HepG2 (cell line): ENCODE data around the gene NGEF. TPM values are rescaled to one million over a fixed set of nuclear protein-coding genes. Genes with fewer than 3 reads are reported as not detected.

Experiments
- ATAC-seq: fragments of 200-7000 bp; cut with Tn5 transposase; 3 replicates; pipeline ENCODE4 v1.9.1; 2020; ENCODE audit warnings: mild to moderate bottlenecking, moderate library complexity
- BruUV-seq: library from RNA; stranded (reverse); fragments of 400-500 nt; replicated peaks from 2 replicates; lab custom pipeline; 2021; lab: Mats Ljungman, UMichigan
- CTCF ChIA-PET: fragments of 300-600 bp; formaldehyde crosslinking; extraction: SDS; loops from one replicate; lab custom pipeline; 2021; ENCODE audit warnings: low total read pairs, inconsistent platforms, low intra/inter-chr PET ratio; lab: Yijun Ruan, JAX
- POLR2A ChIA-PET: fragments of 350-600 bp; sonication (Branson Sonifier 250); formaldehyde crosslinking; loops from one replicate; lab custom pipeline; 2020; ENCODE audit warnings: antibody characterized with exemption, inconsistent platforms; lab: Yijun Ruan, JAX
- DNase-seq: peaks from one replicate; pipeline ENCODE4 v3.0.0-alpha.2; 2015; ENCODE audit warnings: low spot score
- FAIRE-seq: peaks from 3 replicates; lab custom pipeline; 2011; peaks lifted over from hg19 to GRCh38; lab: Jason Lieb, UNC
- H2AFZ ChIP-seq: one replicate; pipeline ENCODE4 v1.6.1; 2011; ENCODE audit warnings: low read length, inconsistent platforms
- H3K27ac ChIP-seq: fragments of 300-600 bp; 3 replicates; pipeline ENCODE4 v1.8.0; 2011; ENCODE audit warnings: mixed run types, mild to moderate bottlenecking, mixed read lengths, low read length, inconsistent platforms; ENCODE audit not compliant: insufficient read depth; ENCODE audit errors: extremely low read length
- H3K27me3 ChIP-seq, 2 experiments: fragments of 200-600 bp in 1 of 2; 2 replicates in 1 of 2; 3 replicates in 1 of 2; pipeline versions ENCODE4 v1.6.0 to v1.8.0; 2011; ENCODE audit warnings: low read length in 2 of 2, mild to moderate bottlenecking in 2 of 2, moderate library complexity in 2 of 2, inconsistent platforms in 1 of 2; ENCODE audit not compliant: insufficient read depth in 2 of 2, control insufficient read depth in 1 of 2
- H3K36me3 ChIP-seq, 2 experiments: fragments of 200-600 bp in 1 of 2; replicated peaks in 1 of 2; 2 replicates in 1 of 2; 3 replicates in 1 of 2; pipeline versions ENCODE4 v1.5.1 to v1.8.0; 2011; ENCODE audit warnings: low read length in 2 of 2, inconsistent platforms in 1 of 2; ENCODE audit not compliant: insufficient read depth in 2 of 2, control insufficient read depth in 1 of 2
- H3K4me1 ChIP-seq: 2 replicates; pipeline ENCODE4 v1.5.1; 2012; ENCODE audit warnings: low read length, inconsistent platforms; ENCODE audit not compliant: insufficient read depth
- H3K4me2 ChIP-seq: 2 replicates; pipeline ENCODE4 v1.6.0; 2011; ENCODE audit warnings: low read depth, low read length, inconsistent platforms
- H3K4me3 ChIP-seq, 3 experiments: fragments of 200-600 bp in 1 of 3; sonication (generic), shearing (Covaris generic) in 1 of 3; replicated peaks in 1 of 3; 2 replicates each; pipeline ENCODE4 v1.5.1; 2011 to 2016; ENCODE audit warnings: low read length in 3 of 3, inconsistent platforms in 2 of 3, low read depth in 2 of 3, mild to moderate bottlenecking in 2 of 3, control low read depth in 1 of 3, mixed read lengths in 1 of 3; ENCODE audit not compliant: insufficient read depth in 1 of 3
- H3K79me2 ChIP-seq: one replicate; pipeline ENCODE4 v1.6.1; 2011; ENCODE audit warnings: low read length, inconsistent platforms; ENCODE audit not compliant: insufficient read depth
- H3K9ac ChIP-seq: 2 replicates; pipeline ENCODE4 v1.6.0; 2011; ENCODE audit warnings: mild to moderate bottlenecking, low read depth, low read length, inconsistent platforms; ENCODE audit not compliant: insufficient read depth
- H3K9me3 ChIP-seq: 2 replicates; pipeline ENCODE4 v1.5.1; 2012; ENCODE audit warnings: mild to moderate bottlenecking, low read length
- H4K20me1 ChIP-seq: 2 replicates; pipeline ENCODE4 v1.6.0; 2011; ENCODE audit warnings: inconsistent platforms, mild to moderate bottlenecking, low read length, moderate library complexity; ENCODE audit not compliant: insufficient read depth
- MAFF ChIP-seq: IDR thresholded peaks from 2 replicates; pipeline ENCODE4 v1.6.1; 2011; ENCODE audit warnings: low read depth, low read length, improper control_type of control experiment
- NAIF1 ChIP-seq: sonication (generic); formaldehyde crosslinking; IDR thresholded peaks from 2 replicates; pipeline ENCODE4 v1.5.0; 2020; ENCODE audit warnings: mild to moderate bottlenecking, missing genetic modification reagents, borderline replicate concordance
- PHB2 ChIP-seq: fragments of 450-650 bp; IDR thresholded peaks from 2 replicates; pipeline ENCODE4 v1.6.1; 2018; ENCODE audit not compliant: partially characterized antibody
- RBM22 ChIP-seq: fragments of 200-400 bp; formaldehyde crosslinking; optimal IDR thresholded peaks from 2 replicates; pipeline ENCODE3; 2017; ENCODE audit warnings: mild to moderate bottlenecking, low read length, moderate library complexity
- ZNF512B ChIP-seq: sonication (generic); formaldehyde crosslinking; IDR thresholded peaks from 2 replicates; pipeline ENCODE4 v1.5.1; 2020; ENCODE audit warnings: missing genetic modification reagents, mild to moderate bottlenecking, borderline replicate concordance
- ZNF768 ChIP-seq: sonication (generic); formaldehyde crosslinking; IDR thresholded peaks from 2 replicates; pipeline ENCODE4 v1.4.0; 2020; ENCODE audit warnings: missing genetic modification reagents
- WGBS: methylation state at CpG from one replicate; pipeline ENCODE4 v1.1.6; 2017; ENCODE audit warnings: low lambda C conversion rate; 5-methylcytosine and 5-hydroxymethylcytosine counted together
- in situ Hi-C: cut with HindIII; loops from 2 replicates; pipeline ENCODE4 v1.10.0; 2017; ENCODE audit warnings: low pct_unique_long_range_greater_than_20kb; ENCODE audit not compliant: extremely low pct_ligation_motif_present
- intact Hi-C: fragments of 100-400 bp; cut with micrococcal nuclease; formaldehyde crosslinking; loops from one replicate; pipeline ENCODE4 v1.10.0; 2022; ENCODE audit not compliant: unreplicated experiment
- polyA plus RNA-seq, 8 experiments: library from polyadenylated mRNA; depleted of rRNA in 3 of 8; stranded (reverse) in 7 of 8; unstranded in 1 of 8; fragments of >200 nt; fragmentation: Illumina TruSeq in 4 of 8; extraction: Trizol in 4 of 8; gene quantifications; 2 replicates each; pipeline versions ENCODE4 v1.2.1 to v1.2.3, GENCODE V29; 2011 to 2016; ENCODE audit warnings: low read depth in 4 of 8, missing spikeins in 1 of 8, mixed read lengths in 1 of 8; ENCODE audit not compliant: insufficient read depth in 1 of 8
- total RNA-seq, 5 experiments: library from RNA; depleted of rRNA; stranded (reverse); fragments of >200 nt; fragmentation: Illumina TruSeq; extraction: Trizol; gene quantifications; 2 replicates each; pipeline ENCODE4 v1.2.3, GENCODE V29; 2016; ENCODE audit warnings: low read depth in 1 of 5
- TF ChIP-seq, protein P1 (sequence below): sonication (generic); formaldehyde crosslinking; IDR thresholded peaks from 2 replicates; pipeline ENCODE4 v1.5.0; 2020; ENCODE audit warnings: mild to moderate bottlenecking, missing genetic modification reagents, borderline replicate concordance
- TF ChIP-seq, protein P2 (sequence below): sonication (generic); formaldehyde crosslinking; IDR thresholded peaks from 2 replicates; pipeline ENCODE4 v1.5.0; 2020; ENCODE audit warnings: mild to moderate bottlenecking, missing genetic modification reagents

The NGEF gene
- total and polyA plus RNA-seq, 2 of the 13 experiments (the other 11 are each of a cell fraction or from before 2014, with no cell fraction given) = 14.4 to 36.9 TPM

- H3K9ac ChIP-seq = no peak overlapping the region
- H3K4me2 ChIP-seq = no peak overlapping the region
- H3K27ac ChIP-seq = no peak overlapping the region
- in situ Hi-C loops = no loop called here
- no peaks in the 10 kb centered on the region for H4K20me1 ChIP-seq
- ChIA-PET POLR2A (interaction anchor here (1.3 kb wide), 1 partner anchor 16 kb away, joined by 3 read pairs; no protein-coding TSS in a partner anchor), CTCF (no interaction called here)
- 91% methylated on average over 23 of the region's 23 CpGs for WGBS
- H2AFZ ChIP-seq = no peak overlapping the region
- no peaks in the 10 kb centered on the region for H3K27me3 ChIP-seq
- no peak for ATAC-seq
- H3K36me3 ChIP-seq = peaks cover 18 to 44% of the 10 kb centered on the region in 2 experiments
- peak; percentile 57 for TF ChIP-seq RBM22
- TF ChIP-seq, protein P1, sequence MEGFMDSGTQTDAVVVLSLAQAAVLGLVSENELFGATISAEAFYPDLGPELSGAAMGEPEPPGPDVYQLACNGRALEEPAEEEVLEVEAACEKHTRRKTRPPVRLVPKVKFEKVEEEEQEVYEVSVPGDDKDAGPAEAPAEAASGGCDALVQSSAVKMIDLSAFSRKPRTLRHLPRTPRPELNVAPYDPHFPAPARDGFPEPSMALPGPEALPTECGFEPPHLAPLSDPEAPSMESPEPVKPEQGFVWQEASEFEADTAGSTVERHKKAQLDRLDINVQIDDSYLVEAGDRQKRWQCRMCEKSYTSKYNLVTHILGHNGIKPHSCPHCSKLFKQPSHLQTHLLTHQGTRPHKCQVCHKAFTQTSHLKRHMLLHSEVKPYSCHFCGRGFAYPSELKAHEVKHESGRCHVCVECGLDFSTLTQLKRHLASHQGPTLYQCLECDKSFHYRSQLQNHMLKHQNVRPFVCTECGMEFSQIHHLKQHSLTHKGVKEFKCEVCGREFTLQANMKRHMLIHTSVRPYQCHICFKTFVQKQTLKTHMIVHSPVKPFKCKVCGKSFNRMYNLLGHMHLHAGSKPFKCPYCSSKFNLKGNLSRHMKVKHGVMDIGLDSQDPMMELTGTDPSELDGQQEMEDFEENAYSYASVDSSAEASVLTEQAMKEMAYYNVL (CRISPR knock-in tag) = no peak
- TF ChIP-seq ZNF768 (CRISPR knock-in tag) = peak; percentile 11; the same call in 1 of the 2 replicates
- no peak for TF ChIP-seq PHB2
- TF ChIP-seq, all 625 proteins: peak for 2
- no peak for DNase-seq
- Histone ChIP-seq H3K4me3 (no peak overlapping the region), H3K79me2 (no peaks in the 10 kb centered on the region), H3K4me1 (no peaks in the 10 kb centered on the region), H3K9me3 (no peaks in the 10 kb centered on the region)
- intact Hi-C loops = no loop called here
- no peak for FAIRE-seq
- no TSS peak for BruUV-seq
Observed at GRCh38 chr2:232890896-232891601, 122.0 kb downstream of the NGEF start.

DNA sequence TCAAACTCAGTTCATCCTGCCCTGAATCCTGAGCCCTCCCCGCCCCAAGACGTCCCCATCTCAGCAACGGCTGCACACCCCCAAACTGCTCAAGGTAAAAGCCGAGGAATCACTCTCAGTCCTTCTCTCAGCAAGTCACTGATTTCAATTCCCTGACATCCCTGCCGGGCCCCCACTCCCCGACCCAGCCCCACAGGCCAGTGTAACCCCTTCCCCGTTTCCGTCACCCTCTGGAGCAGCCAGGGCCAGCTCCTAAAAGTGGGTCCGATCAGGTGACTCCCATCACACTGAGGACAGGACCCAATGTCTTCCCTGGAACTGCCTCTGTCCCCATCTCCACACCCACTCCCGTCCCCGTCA, 122.5 kb downstream of the NGEF start:
- no peak for FAIRE-seq
- H3K4me2 ChIP-seq = no peak overlapping the region
- intact Hi-C loops (no loop called here), in situ Hi-C loops (no loop called here)
- CTCF ChIA-PET = no interaction called here
- H3K36me3 ChIP-seq = peaks cover 20 to 48% of the 10 kb centered on the region in 2 experiments
- ATAC-seq = no peak
- H3K4me3 ChIP-seq = no peak overlapping the region
- no peaks in the 10 kb centered on the region for H3K4me1 ChIP-seq
- H3K9ac ChIP-seq = no peak overlapping the region
- H3K27me3 ChIP-seq = no peaks in the 10 kb centered on the region
- no TSS peak for BruUV-seq
- no peak overlapping the region for H3K27ac ChIP-seq
- H3K79me2 ChIP-seq = no peaks in the 10 kb centered on the region
- H4K20me1 ChIP-seq = no peaks in the 10 kb centered on the region
- H2AFZ ChIP-seq = no peak overlapping the region
- no peaks in the 10 kb centered on the region for H3K9me3 ChIP-seq
- no peak for DNase-seq
- POLR2A ChIA-PET = interaction anchor here (1.3 kb wide), 1 partner anchor 15 kb away, joined by 3 read pairs; no protein-coding TSS in a partner anchor
- 91% methylated on average over 11 of the region's 11 CpGs for whole genome bisulfite sequencing
- TF ChIP-seq NAIF1 (CRISPR knock-in tag) (no peak), ZNF512B (CRISPR knock-in tag) (no peak), MAFF (no peak)
- TF ChIP-seq, protein P2, sequence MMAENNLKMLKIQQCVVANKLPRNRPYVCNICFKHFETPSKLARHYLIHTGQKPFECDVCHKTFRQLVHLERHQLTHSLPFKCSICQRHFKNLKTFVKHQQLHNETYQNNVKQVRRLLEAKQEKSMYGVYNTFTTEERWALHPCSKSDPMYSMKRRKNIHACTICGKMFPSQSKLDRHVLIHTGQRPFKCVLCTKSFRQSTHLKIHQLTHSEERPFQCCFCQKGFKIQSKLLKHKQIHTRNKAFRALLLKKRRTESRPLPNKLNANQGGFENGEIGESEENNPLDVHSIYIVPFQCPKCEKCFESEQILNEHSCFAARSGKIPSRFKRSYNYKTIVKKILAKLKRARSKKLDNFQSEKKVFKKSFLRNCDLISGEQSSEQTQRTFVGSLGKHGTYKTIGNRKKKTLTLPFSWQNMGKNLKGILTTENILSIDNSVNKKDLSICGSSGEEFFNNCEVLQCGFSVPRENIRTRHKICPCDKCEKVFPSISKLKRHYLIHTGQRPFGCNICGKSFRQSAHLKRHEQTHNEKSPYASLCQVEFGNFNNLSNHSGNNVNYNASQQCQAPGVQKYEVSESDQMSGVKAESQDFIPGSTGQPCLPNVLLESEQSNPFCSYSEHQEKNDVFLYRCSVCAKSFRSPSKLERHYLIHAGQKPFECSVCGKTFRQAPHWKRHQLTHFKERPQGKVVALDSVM (CRISPR knock-in tag) = no peak
